ENCODE measurements around the gene CA10.
A peak's percentile ranks its signal among the peaks of the same experiment; 100 is the strongest.

Gene CA10

GRCh38 chr17:52110923-52111581, 47.5 kb downstream of the CA10 start:
- Histone ChIP-seq H3K4me3 (ENCODE audit: low read depth in 1 of 2, low read length in 2 of 2) (no peak overlapping the region), H3K36me3 (ENCODE audit: insufficient read depth, low read length) (no peaks in the 10 kb centered on the region), H4K20me1 (ENCODE audit: insufficient read depth, low read length) (no peaks in the 10 kb centered on the region), H3K4me2 (ENCODE audit: insufficient read depth, low read length) (no peak overlapping the region), H3K9me3 (ENCODE audit: insufficient read depth, low read length, severe bottlenecking) (no peaks in the 10 kb centered on the region), H3K4me1 (ENCODE audit: insufficient read depth, low read length) (no peaks in the 10 kb centered on the region), H3K79me2 (ENCODE audit: insufficient read depth, low read length) (no peaks in the 10 kb centered on the region), H3K9ac (ENCODE audit: low read depth, low read length) (no peak overlapping the region), H3K27me3 (ENCODE audit: insufficient read depth, low read length, poor library complexity) (peaks cover 7% of the 10 kb centered on the region), H2AFZ (ENCODE audit: low read depth, low read length) (no peak overlapping the region), H3K27ac (ENCODE audit: low read length) (no peak overlapping the region)
- TF ChIP-seq EZH2 (IDR thresholded peaks at IDR 0.05; ENCODE audit: borderline replicate concordance, low read depth, low read length, severe bottlenecking) (no peak), CTCF (IDR thresholded peaks at IDR 0.05; ENCODE audit: borderline replicate concordance, extremely low read depth, low read length, poor library complexity, severe bottlenecking) (no peak)
- ATAC-seq (ENCODE audit: insufficient read depth, low read depth) = no peak
- DNase-seq = no peak

GRCh38 chr17:52106638-52107261, 51.8 kb downstream of the CA10 start:
- DNase-seq (peak; percentile 50), ATAC-seq (ENCODE audit: insufficient read depth, low read depth) (no peak)

GRCh38 chr17:52106072-52106471, 52.4 kb downstream of the CA10 start:
- H3K27me3 ChIP-seq (ENCODE audit: insufficient read depth, low read length, poor library complexity) = peaks cover 5% of the 10 kb centered on the region
- H3K4me1 ChIP-seq (ENCODE audit: insufficient read depth, low read length) = no peaks in the 10 kb centered on the region
- no peak overlapping the region for H3K27ac ChIP-seq (ENCODE audit: low read length)
- H3K36me3 ChIP-seq (ENCODE audit: insufficient read depth, low read length) = no peaks in the 10 kb centered on the region
- no peak overlapping the region for H3K9ac ChIP-seq (ENCODE audit: low read depth, low read length)
- no peak for TF ChIP-seq CTCF (IDR thresholded peaks at IDR 0.05; ENCODE audit: borderline replicate concordance, extremely low read depth, low read length, poor library complexity, severe bottlenecking)
- no peak for TF ChIP-seq EZH2 (IDR thresholded peaks at IDR 0.05; ENCODE audit: borderline replicate concordance, low read depth, low read length, severe bottlenecking)
- H3K4me3 ChIP-seq (ENCODE audit: low read depth in 1 of 2, low read length in 2 of 2) = no peak overlapping the region
- no peak overlapping the region for H3K4me2 ChIP-seq (ENCODE audit: insufficient read depth, low read length)
- ATAC-seq (ENCODE audit: insufficient read depth, low read depth) (no peak), DNase-seq (no peak)
- no peaks in the 10 kb centered on the region for H3K9me3 ChIP-seq (ENCODE audit: insufficient read depth, low read length, severe bottlenecking)
- H4K20me1 ChIP-seq (ENCODE audit: insufficient read depth, low read length) = no peaks in the 10 kb centered on the region
- no peak overlapping the region for H2AFZ ChIP-seq (ENCODE audit: low read depth, low read length)
- no peaks in the 10 kb centered on the region for H3K79me2 ChIP-seq (ENCODE audit: insufficient read depth, low read length)

More at GRCh38 chr17:52106638-52107261, 51.8 kb downstream of the CA10 start:
- H3K36me3 ChIP-seq (ENCODE audit: insufficient read depth, low read length) = no peaks in the 10 kb centered on the region
- H3K27me3 ChIP-seq (ENCODE audit: insufficient read depth, low read length, poor library complexity) = peaks cover 7% of the 10 kb centered on the region
- no peak overlapping the region for H3K27ac ChIP-seq (ENCODE audit: low read length)
- H4K20me1 ChIP-seq (ENCODE audit: insufficient read depth, low read length) = no peaks in the 10 kb centered on the region
- H2AFZ ChIP-seq (ENCODE audit: low read depth, low read length) = no peak overlapping the region
- no peaks in the 10 kb centered on the region for H3K79me2 ChIP-seq (ENCODE audit: insufficient read depth, low read length)
- H3K4me1 ChIP-seq (ENCODE audit: insufficient read depth, low read length) = no peaks in the 10 kb centered on the region
- no peak overlapping the region for H3K4me3 ChIP-seq (ENCODE audit: low read depth in 1 of 2, low read length in 2 of 2)
- no peak for TF ChIP-seq EZH2 (IDR thresholded peaks at IDR 0.05; ENCODE audit: borderline replicate concordance, low read depth, low read length, severe bottlenecking)
- peak; percentile 85 for TF ChIP-seq CTCF (IDR thresholded peaks at IDR 0.05; ENCODE audit: borderline replicate concordance, extremely low read depth, low read length, poor library complexity, severe bottlenecking)
- H3K9ac ChIP-seq (ENCODE audit: low read depth, low read length) = no peak overlapping the region
- H3K4me2 ChIP-seq (ENCODE audit: insufficient read depth, low read length) = no peak overlapping the region
- no peaks in the 10 kb centered on the region for H3K9me3 ChIP-seq (ENCODE audit: insufficient read depth, low read length, severe bottlenecking)

All from DND-41 (cell line).